T-helper 1 cell (primary cell): ENCODE results near the gene AGMO.
"Not testable (repeated sequence)": the region's sequence is repeated elsewhere in the genome, so short reads cannot be mapped to it uniquely, and the experiment has no call there.

Experiments used
- DNase-seq, 5 donors: peaks; one replicate each; pipeline ENCODE4 v3.0.0-alpha.2; 2012 to 2020

The AGMO gene

DNA sequence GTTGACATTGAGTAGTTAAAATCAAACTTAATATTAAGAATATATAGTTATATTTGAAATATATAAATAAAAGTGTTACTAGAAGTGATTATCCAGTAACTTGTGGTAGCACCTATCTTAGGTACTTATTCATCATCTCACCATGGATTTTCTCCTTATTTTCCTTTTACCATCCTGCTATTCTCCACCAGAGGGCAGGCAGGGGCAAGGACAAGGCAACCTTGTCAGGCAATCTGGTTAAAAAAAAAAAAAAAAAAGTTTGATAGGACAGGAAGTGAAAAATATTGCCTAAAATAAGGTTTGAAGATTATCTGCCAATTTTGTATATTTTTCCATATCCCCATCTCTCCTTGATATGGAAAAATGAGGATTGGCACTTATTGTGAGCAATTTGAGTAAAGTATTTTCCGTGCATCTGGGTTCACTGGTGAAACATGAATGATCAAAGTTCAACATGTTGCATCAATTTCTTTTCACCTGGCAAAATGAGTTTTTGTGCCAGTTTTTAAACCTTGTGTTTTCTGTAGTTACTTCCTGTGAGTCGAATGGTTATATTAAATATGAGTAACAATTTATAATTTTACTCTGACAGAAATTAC, 256.7 kb downstream of the AGMO start:
- DNase-seq, result no peak

DNA sequence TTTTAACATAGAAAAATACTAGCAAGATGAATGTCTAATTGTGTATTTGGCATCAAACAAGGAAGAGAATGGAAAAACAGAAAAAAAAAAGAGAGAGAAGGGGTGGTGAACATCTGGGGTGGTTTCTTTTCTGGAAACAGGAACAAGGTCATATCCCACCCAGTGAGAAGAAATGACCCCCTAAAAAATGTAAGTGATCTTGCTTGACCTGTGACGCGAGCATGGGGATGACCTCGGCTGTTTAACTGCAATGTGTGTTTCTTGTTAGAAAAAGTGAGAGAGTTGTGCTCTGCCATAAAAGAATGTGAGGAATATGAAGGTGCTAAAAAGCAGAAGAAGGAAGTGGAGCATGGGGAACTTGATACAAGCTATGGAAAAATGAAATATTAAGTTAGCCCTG, 258.5 kb downstream of the AGMO start:
- DNase-seq, result no peak

DNA sequence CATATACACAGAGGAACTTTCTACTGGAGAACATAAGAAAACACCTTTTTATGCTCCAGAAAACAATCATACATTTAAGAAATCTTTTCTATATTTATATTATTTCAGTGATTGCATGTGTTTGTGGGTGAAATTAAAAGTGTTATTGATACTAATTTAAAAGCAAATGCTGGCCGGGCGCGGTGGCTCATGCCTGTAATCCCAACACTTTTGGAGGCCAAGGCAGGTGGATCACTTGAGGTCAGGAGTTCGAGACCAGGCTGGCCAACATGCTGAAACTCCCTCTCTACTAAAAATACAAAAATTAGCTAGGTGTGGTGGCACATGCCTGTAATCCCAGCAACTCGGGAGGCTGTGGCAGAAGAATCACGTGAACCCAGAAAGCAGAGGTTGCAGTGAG, 260.8 kb downstream of the AGMO start:
- DNase-seq, result not testable (repeated sequence)

DNA sequence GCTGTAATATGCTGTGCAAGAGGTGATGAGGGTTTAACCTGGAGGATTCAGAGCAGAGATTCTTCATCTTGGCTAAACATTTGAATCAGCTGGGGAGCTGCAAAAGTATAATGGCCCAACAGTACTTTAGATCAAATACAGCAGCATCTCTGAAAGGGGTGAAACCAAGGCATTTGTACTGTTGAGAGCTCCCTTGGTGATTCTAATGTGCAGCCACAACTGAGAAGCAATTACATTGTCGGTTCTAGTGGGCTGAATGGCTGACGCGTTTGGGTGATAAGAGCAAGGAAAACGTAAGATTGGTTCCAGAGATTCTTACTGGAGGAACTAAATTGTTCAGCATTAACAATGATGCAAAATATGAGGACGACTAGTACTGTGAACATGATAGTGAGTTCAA, 269.7 kb downstream of the AGMO start:
- no peak for DNase-seq

DNA sequence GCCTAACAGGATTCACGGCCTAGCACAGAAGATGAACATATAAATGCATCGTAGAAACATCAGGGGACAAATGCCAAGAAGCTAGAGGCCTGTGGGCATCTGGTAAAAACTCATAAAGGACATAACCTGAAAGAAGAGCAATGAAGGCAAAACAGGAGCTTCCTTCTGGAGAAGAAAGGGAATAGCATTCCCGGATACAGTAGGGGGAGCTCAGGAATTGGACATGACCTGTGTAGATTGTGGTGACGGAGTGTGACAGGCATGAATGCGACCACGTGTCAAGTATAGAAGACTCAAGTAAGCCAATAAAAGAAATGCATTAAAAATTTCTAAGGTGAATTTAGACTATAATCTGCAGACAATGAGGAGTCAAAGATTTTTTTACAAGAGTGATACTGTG, 270.1 kb downstream of the AGMO start:
- DNase-seq, result no peak

DNA sequence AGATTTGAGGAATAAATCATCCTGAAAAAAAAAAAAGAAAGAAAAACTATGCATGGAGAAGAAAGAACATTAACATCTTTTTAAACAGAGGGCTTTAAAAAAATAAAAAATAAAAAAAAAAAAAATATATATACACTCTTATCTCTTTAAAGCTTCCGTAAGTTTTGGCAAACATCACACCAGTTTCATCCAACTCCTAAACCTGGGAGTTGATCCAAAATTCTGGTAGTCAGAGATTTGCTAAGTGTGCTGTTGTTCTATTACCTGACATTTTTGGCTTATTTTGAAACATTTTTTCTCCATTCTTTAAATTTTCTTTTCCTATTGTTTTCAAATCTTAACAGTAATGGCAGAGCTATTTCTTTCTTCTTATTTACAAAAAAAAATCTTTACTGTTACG, 273.1 kb downstream of the AGMO start:
- no peak for DNase-seq

DNA sequence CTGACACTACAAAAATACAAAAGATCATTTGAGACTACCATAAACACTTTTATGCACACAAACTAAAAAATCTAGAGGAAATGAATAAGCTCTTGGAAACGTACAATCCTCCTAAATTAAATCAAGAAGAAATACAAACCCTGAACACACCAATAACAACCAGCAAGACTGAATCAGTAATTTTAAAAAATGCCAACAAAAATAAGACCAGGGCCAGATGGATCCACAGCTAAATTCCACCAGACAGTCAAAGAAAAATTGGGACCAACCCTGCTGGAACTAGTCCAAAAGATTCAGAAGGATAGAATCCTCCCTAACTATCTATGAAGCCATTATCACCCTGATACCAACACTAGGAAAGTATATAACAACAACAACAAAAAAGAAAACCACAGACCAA, 277.4 kb downstream of the AGMO start:
- DNase-seq, result no peak

DNA sequence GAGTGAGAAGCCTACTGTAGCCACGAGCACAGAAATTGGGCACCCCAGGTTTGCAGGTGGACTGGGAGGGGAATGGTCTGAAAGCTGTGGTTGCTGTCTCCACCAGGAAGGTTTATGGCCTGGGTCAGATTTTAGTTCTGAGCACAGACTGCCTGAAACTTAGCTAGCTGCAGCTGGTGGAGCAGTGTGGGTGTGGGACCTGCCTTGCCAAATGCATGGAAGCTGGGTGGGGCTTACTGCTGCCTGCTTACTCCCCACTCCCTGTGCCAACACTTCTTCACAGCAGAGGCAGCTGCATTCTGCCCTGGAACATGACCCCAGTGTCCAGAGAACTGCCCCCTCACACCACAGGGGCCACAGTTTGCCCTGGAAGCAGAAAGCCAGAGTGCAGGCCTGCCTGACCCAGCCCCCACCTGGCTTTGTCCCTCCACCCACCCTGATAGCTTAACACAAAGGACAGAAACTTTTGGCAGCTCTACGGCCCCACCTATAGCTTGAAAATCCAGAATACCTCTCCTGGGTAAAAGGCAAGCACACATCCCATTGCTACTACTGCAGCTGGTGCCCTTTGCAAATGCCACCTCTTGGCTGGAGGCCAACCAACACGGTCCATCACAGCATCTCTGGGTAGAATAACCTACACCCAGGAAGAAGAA, 281.6 kb downstream of the AGMO start:
- DNase-seq, result no peak

DNA sequence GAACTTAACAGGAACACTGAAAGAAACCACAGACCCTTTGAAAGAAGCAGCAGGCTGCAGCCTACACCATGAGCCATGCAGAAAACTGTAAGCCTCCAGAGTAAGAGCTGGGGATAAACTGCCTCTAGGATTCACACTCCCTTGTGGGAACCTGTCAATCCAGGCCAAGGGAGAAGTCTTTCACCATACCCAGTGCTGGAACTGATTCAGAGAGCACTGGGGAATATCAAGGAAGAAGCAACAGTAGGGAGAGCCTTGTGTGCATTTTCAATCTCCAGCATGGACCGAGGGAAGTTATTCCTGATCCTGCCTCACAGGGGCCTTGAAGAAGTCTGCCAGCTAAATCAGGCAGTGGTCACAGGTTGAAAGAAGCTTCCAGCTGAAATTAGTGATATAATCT, 282.2 kb downstream of the AGMO start:
- DNase-seq, result no peak

DNA sequence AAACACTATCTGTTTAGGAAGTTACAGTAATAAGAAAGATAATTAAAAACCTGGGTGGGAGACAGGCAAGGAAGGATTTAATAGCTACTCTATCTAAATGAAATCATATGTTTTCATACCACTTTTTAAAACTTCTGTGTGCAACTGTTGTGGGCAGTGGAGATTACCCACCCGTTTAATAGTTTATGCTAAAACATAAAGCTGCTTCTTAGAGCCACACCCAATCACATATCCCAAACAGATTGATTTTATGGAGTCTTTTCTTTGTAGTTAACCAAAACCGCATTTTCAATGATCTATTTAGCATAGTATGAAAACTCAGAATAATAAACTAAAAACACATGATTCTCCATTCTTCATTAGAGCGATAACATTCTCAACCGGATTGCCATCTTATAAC, 304.1 kb downstream of the AGMO start:
- DNase-seq, result no peak

DNA sequence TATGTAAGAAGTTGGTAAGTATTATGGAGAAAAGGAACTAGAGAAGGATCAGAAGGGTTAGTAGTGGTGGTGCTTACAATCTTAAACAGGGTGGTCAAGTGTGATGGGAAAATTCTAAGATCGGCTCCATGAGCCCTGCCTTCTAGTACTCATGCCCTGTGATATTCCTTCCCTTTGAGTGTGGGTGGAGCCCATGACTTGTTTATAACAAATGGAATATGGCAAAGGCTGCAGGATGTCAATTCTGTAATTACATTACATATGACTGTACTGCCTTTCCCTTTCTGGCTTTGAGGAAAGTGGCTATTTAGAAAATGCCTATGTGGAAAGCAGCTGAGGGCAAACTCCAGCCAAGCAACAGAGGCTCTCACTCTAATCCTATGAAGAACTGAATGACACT, 309.6 kb downstream of the AGMO start:
- no peak for DNase-seq

DNA sequence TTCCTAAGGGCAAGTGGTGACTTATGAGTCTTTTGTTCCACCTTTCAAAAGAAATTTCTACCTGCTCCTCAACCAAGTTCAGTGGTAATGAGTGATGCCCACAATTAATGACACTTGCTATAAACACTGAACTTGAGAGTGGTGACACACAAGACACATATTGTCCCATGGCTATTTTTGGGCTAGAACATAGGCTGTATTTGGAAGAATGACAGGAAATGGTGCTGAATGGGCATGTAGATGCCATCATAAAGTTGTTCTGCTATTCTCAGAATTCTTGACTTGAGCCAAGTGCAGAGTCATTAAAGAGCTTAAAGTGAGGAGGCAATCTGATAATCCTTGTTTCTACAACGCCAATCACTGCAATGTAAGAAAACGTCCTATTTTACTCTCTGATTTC, 313.3 kb downstream of the AGMO start:
- no peak for DNase-seq

DNA sequence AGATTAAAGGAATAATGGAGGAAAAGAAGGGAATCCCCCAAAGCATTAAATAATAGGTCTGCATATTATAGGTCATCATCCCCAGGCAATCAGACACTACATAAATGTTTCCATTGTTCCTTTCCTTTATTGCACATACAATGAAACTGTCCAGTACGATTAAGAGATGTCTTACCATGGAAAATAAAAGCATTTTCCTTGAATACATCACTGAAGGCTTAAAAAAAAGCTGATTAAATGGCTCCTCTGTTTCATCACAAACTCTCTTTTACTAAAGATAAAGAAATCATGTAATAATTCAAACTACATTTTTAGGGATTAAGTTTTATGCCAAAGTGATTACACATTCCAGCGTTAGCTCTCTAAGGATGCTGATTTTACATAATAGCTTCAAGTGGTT, 316.0 kb downstream of the AGMO start:
- no peak for DNase-seq

DNA sequence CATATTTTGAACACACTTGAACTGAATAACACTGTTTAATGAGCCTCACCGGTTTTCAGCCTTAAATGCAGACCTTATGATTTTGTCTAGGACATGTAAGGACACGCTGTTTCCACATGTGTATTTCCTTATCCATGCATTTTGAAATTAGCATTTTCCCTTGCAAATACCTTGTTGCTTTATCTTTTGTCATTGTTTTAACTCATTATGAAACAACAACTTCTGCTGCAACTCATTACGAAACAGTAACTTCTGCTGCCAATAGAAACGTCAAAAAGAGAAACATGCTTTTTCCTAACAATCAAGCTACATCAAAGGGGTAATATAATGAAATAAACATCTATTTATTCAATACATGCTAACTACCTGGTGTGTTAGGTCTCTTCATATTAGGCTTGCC, 322.0 kb downstream of the AGMO start:
- no peak for DNase-seq

DNA sequence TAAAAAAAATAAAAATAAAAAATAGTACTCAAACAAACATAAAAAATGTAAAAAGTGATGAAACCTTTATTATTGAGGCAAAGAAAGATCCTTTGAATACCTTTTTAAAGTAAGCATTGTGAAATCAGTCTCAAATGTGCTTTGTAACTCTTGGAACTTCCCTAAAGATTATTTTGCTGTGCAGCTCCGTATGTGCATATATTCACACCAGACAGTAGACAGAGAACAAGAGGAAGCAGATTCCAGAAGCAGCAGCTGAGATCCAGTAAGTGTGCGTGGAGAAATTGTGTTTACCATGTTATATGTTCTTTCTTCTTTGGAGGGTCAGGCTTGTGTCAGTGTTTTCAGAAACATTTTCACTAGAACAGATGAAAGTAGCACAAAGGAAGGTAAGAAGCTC, 324.9 kb downstream of the AGMO start:
- DNase-seq, result no peak

DNA sequence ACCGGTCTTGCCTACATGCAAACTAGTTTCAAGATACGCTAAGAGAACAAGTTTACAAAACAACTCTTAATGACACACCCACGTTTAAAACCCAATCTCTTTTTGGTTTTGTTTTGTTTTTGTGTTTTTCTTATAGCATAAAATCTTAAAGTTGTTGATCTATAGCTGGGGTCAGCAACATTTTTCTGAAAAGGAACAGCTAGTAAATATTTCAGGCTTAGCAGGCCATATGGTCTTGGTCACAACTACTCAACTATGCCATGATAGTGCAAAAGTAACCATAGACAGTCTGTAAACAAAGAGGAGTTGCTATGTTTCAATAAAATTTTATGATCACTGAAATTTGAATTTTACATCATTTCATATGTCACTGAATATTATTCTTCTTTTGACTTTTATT, 327.4 kb downstream of the AGMO start:
- DNase-seq, result no peak

DNA sequence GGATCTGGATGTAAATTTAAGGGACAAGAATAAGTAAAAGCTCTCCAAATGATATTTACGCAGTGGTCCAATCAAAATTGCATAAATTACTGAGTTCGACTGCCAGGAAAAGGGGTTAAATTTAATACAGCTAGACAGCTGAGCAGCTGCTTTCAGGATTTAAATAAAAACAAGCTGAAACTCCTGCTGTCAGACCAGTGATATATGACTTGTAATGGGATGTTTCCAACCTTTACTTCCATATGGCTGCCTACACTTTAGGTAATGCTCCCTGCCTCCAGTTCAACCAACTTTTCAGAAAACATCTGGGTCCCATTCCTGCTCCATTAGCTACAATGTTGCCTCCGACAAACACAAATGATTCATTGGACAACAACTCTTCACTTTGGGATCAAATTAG, 333.0 kb downstream of the AGMO start:
- DNase-seq, result no peak

DNA sequence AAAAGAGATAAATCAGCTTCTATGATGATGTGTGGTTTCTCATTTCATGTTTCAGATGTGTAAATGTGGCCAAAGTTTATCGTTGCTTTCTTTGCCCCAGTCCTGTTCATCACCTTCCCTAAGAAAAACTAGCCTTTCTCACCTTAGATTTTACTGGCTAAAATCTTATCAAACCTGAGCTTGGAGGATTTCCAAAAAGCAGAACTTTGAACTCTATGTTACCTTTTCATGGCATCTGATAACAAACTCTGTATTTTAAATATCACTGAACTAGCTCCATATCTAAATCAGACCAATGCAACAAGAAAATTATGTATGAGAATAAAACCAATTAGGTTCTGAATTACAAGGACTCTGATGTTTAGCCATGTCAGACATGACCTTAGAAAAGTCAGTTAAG, 335.8 kb downstream of the AGMO start:
- DNase-seq, result no peak

DNA sequence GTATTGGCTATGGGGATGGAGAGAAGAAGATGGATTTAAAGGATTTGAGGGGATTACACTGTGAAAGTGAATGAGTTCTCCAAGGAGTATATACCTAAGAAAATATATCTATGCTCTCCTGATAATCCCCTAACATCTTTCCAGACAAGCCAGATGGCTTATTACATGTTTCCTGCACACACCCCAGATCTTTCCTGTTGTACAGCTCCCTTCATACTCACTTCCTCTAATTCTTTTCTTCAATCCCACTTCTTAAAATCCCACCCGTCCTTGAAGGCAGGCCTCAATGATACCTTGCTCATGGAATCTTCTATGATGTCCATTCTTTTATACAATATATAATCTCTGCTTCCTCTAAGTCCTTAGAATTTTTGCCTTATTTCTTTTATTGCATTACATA, 342.1 kb downstream of the AGMO start:
- DNase-seq, result no peak

DNA sequence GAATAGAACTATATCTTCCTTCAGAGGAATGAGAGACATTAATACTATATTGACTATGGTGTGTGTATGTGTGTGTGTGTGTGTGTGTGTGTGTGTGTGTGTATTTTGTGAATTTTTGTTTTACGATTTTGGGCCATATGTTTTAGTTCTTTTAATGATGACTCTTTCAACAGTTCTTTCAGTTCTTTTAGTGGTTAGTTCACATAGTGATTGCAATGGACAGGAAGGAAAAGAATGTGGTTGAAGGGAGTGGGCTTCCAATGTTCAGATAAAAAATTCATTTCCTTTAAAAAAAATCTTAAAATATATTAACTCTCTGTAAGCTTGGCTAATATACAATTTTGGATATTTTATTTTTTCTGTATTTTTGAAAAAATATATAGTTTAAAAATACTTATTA, 343.6 kb downstream of the AGMO start:
- DNase-seq, result no peak

DNA sequence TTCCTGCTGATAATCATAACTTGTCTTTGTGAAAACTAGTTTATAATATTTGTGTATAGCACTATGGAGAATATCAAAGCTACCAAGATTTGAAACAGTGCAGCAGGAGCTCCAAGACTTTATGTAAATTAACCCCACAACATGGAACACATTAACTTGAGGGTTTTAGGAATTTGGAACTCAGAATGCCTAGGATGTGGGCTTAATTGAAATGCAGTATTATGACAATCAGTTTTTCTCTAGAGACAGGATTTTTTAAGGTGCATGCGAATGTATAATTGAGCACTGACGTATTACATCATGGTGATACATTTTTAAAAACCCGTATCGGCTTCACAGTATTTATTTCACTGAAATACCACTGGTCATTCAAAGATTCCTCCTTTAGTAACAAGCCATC, 346.2 kb downstream of the AGMO start:
- DNase-seq, result no peak

DNA sequence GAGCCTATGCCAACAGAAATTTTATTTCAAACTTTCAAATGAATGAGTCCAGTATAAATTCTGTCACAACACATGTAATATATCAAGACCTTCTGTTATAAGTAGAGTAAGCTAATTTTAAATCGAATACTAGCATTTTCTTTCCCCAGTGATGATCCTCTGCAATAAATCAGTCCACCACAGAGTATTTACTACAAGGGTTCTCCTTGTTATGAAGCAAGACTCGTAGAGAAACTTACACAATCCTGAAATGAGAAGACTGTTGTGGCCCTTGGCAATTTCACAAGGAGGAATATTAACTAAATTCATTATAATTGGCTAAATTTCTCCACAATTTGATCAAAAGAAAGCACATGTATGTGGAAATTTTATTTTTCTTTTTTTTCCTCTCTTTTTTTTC, 346.8 kb downstream of the AGMO start:
- DNase-seq, result no peak

DNA sequence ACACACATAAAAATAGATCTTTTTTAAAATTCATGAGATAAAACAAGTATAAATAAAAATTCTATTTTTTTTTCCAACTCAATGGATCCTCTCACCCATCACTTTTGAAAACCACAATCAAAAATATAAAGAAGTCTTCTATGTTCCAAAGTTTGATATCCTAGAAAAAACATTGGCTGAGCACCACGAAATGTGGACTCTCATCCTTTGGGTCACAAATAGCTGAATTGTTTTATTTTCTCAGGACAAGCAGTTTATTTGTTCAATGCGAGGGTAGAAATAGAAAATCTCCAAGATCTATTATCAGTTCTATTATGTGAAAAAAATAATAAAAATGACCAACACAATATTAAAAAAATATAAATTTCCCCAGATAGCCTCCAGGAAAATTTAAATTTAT, 348.7 kb downstream of the AGMO start:
- no peak for DNase-seq

DNA sequence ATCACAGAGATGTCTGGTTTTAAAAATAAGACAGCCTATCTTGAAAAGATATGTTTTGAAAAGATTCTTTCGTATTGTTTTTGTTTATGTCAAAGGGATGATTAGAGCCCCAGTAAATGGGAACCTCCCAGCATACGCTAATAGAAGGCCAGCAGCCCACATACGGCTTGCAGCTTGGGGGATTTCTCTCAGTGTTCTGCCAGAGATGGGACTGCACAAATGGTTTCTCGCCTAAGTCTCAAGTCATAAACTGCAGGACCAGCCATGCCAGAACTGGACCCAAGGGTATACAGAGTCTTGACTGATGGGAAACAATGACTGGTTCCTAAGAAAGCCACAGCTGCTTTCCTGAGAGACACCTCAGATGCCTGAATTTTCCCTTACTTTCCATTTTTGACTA, 352.4 kb downstream of the AGMO start:
- no peak for DNase-seq

DNA sequence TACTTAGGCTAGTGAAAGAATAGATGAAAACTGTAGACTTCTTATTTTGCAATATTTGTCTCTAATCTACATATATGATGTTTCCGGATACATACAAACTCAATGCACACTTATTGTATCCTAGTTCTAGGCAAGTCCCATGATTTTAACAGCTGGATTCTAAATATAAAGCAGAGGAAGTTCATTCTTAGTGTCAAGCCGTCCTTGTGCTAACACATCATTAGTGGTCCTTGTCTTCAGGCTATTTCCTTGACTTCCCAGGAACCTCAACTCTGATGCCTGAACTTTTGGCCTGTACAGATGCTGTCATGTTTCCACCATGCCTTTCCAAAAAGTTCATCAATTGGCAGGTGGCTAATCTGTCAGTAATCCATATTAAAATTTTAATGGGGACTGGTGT, 357.4 kb downstream of the AGMO start:
- DNase-seq, result no peak
